ENCODE results near the gene ACOT8. TPM values are rescaled to one million over a fixed set of nuclear protein-coding genes. Genes with fewer than 3 reads are reported as not detected.

The ACOT8 gene
- total and polyA plus RNA-seq, 9 of the 15 experiments (the other 6 are each of a cell fraction or from before 2014, with no cell fraction given): 8.2 to 46.7 (median 20.7) TPM

GRCh38 chr20:45890985-45891983 lies 34.1 kb upstream of the ACOT8 start, which contains the start of the genes CTSA and NEURL2 (continued):
- TF ChIP-seq, protein P1, sequence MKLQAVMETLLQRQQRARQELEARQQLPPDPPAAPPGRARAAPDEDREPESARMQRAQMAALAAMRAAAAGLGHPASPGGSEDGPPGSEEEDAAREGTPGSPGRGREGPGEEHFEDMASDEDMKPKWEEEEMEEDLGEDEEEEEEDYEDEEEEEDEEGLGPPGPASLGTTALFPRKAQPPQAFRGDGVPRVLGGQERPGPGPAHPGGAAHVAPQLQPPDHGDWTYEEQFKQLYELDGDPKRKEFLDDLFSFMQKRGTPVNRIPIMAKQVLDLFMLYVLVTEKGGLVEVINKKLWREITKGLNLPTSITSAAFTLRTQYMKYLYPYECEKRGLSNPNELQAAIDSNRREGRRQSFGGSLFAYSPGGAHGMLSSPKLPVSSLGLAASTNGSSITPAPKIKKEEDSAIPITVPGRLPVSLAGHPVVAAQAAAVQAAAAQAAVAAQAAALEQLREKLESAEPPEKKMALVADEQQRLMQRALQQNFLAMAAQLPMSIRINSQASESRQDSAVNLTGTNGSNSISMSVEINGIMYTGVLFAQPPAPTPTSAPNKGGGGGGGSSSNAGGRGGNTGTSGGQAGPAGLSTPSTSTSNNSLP (IDR thresholded peaks at IDR 0.05; ENCODE audit: borderline replicate concordance, low read depth, low read length): no peak
- 0 out of 2 replicates have a peak, but pooled peaks have one; percentile 43 for TF ChIP-seq TCF7 (IDR thresholded peaks at IDR 0.05; ENCODE audit: borderline replicate concordance)
- peak; percentile 79 for TF ChIP-seq CBFB (CRISPR knock-in tag; IDR thresholded peaks at IDR 0.05)
- TF ChIP-seq TRIM25 (IDR thresholded peaks at IDR 0.05; ENCODE audit: borderline replicate concordance): no peak
- TF ChIP-seq ZNF23 (CRISPR knock-in tag; IDR thresholded peaks at IDR 0.05): no peak
- no peak for TF ChIP-seq ZBTB49 (CRISPR knock-in tag; IDR thresholded peaks at IDR 0.05; ENCODE audit: borderline replicate concordance)
- TF ChIP-seq RBM34 (IDR thresholded peaks at IDR 0.05; ENCODE audit: borderline replicate concordance, insufficient read depth, low read length): no peak
- no peak for TF ChIP-seq ZNF444 (CRISPR knock-in tag; IDR thresholded peaks at IDR 0.05)
- peak; percentile 45; the same call in 1 of the 2 replicates for TF ChIP-seq ZFX (CRISPR knock-in tag; IDR thresholded peaks at IDR 0.05)
- TF ChIP-seq ZNF253 (CRISPR knock-in tag; conservative IDR thresholded peaks at IDR 0.05): no peak
- no peak for TF ChIP-seq NFYB (IDR thresholded peaks at IDR 0.05; ENCODE audit: extremely low read depth, insufficient read length)
- TF ChIP-seq, protein P2, sequence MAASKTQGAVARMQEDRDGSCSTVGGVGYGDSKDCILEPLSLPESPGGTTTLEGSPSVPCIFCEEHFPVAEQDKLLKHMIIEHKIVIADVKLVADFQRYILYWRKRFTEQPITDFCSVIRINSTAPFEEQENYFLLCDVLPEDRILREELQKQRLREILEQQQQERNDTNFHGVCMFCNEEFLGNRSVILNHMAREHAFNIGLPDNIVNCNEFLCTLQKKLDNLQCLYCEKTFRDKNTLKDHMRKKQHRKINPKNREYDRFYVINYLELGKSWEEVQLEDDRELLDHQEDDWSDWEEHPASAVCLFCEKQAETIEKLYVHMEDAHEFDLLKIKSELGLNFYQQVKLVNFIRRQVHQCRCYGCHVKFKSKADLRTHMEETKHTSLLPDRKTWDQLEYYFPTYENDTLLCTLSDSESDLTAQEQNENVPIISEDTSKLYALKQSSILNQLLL (CRISPR knock-in tag; IDR thresholded peaks at IDR 0.05; ENCODE audit: borderline replicate concordance): no peak
- TF ChIP-seq ZNF644 (tag; IDR thresholded peaks at IDR 0.05; ENCODE audit: low read depth): no peak
- peak; percentile 100 for TF ChIP-seq RAD51 (IDR thresholded peaks at IDR 0.05; ENCODE audit: borderline replicate concordance, low read depth)
- TF ChIP-seq ZBTB26 (CRISPR knock-in tag; IDR thresholded peaks at IDR 0.05): no peak
- no peak for TF ChIP-seq CREBBP (IDR thresholded peaks at IDR 0.05; ENCODE audit: low read depth, low read length)
- TF ChIP-seq PRPF4 (IDR thresholded peaks at IDR 0.05; ENCODE audit: insufficient read depth, low read depth, low read length, poor library complexity, severe bottlenecking): no peak

Measured in K562 (cell line).